HepG2 (cell line): ENCODE results near the gene SALL2. TPM values are rescaled to one million over a fixed set of nuclear protein-coding genes. Genes with fewer than 3 reads are reported as not detected.

Source experiments
- ARID4A ChIP-seq: sonication (generic); formaldehyde crosslinking; IDR thresholded peaks from 2 replicates; pipeline ENCODE4 v1.5.0; 2020; ENCODE audit warnings: mild to moderate bottlenecking, missing genetic modification reagents, borderline replicate concordance
- CAMTA2 ChIP-seq: sonication (generic); formaldehyde crosslinking; IDR thresholded peaks from 2 replicates; pipeline ENCODE4 v1.4.0; 2020; ENCODE audit warnings: mild to moderate bottlenecking, missing genetic modification reagents, borderline replicate concordance
- CSRNP2 ChIP-seq: sonication (generic); formaldehyde crosslinking; conservative IDR thresholded peaks from 2 replicates; pipeline ENCODE4 v1.8.0; 2022; ENCODE audit warnings: low read depth, missing genetic modification reagents
- GABPB1 ChIP-seq: IDR thresholded peaks from 2 replicates; pipeline ENCODE4 v1.6.1; 2016; ENCODE audit warnings: mild to moderate bottlenecking, missing genetic modification reagents, moderate library complexity, missing compliant biosample characterization
- MTF1 ChIP-seq: sonication (generic); formaldehyde crosslinking; IDR thresholded peaks from 2 replicates; pipeline ENCODE4 v1.5.0; 2020; ENCODE audit warnings: missing genetic modification reagents
- NFAT5 ChIP-seq: sonication (generic); formaldehyde crosslinking; IDR thresholded peaks from 2 replicates; pipeline ENCODE4 v1.4.0; 2020; ENCODE audit warnings: missing genetic modification reagents
- NFE2L1 ChIP-seq: sonication (generic); formaldehyde crosslinking; IDR thresholded peaks from 2 replicates; pipeline ENCODE4 v1.4.0; 2020; ENCODE audit warnings: missing genetic modification reagents, mild to moderate bottlenecking, borderline replicate concordance
- NR2F6 ChIP-seq, 2 experiments: IDR thresholded peaks; 2 replicates each; pipeline ENCODE4 v1.6.1; 2016; ENCODE audit warnings: antibody characterized with exemption in 1 of 2, mild to moderate bottlenecking in 1 of 2
- RBAK ChIP-seq: sonication (generic); formaldehyde crosslinking; IDR thresholded peaks from 2 replicates; pipeline ENCODE4 v1.5.1; 2020; ENCODE audit warnings: mild to moderate bottlenecking, missing genetic modification reagents
- ZFP62 ChIP-seq: sonication (generic); formaldehyde crosslinking; IDR thresholded peaks from 2 replicates; pipeline ENCODE4 v1.4.0; 2020; ENCODE audit warnings: missing genetic modification reagents
- ZNF225 ChIP-seq: sonication (generic); formaldehyde crosslinking; IDR thresholded peaks from 2 replicates; pipeline ENCODE4 v1.4.0; 2020; ENCODE audit warnings: mild to moderate bottlenecking, missing genetic modification reagents
- ZNF512B ChIP-seq: sonication (generic); formaldehyde crosslinking; IDR thresholded peaks from 2 replicates; pipeline ENCODE4 v1.5.1; 2020; ENCODE audit warnings: missing genetic modification reagents, mild to moderate bottlenecking, borderline replicate concordance
- polyA plus RNA-seq, 8 experiments: library from polyadenylated mRNA; depleted of rRNA in 3 of 8; stranded (reverse) in 7 of 8; unstranded in 1 of 8; fragments of >200 nt; fragmentation: Illumina TruSeq in 4 of 8; extraction: Trizol in 4 of 8; gene quantifications; 2 replicates each; pipeline versions ENCODE4 v1.2.1 to v1.2.3, GENCODE V29; 2011 to 2016; ENCODE audit warnings: low read depth in 4 of 8, missing spikeins in 1 of 8, mixed read lengths in 1 of 8; ENCODE audit not compliant: insufficient read depth in 1 of 8
- total RNA-seq, 5 experiments: library from RNA; depleted of rRNA; stranded (reverse); fragments of >200 nt; fragmentation: Illumina TruSeq; extraction: Trizol; gene quantifications; 2 replicates each; pipeline ENCODE4 v1.2.3, GENCODE V29; 2016; ENCODE audit warnings: low read depth in 1 of 5

SALL2 gene
- total and polyA plus RNA-seq, 2 of the 13 experiments (the other 11 are each of a cell fraction or from before 2014, with no cell fraction given), result 4.9 to 5.8 TPM

DNA sequence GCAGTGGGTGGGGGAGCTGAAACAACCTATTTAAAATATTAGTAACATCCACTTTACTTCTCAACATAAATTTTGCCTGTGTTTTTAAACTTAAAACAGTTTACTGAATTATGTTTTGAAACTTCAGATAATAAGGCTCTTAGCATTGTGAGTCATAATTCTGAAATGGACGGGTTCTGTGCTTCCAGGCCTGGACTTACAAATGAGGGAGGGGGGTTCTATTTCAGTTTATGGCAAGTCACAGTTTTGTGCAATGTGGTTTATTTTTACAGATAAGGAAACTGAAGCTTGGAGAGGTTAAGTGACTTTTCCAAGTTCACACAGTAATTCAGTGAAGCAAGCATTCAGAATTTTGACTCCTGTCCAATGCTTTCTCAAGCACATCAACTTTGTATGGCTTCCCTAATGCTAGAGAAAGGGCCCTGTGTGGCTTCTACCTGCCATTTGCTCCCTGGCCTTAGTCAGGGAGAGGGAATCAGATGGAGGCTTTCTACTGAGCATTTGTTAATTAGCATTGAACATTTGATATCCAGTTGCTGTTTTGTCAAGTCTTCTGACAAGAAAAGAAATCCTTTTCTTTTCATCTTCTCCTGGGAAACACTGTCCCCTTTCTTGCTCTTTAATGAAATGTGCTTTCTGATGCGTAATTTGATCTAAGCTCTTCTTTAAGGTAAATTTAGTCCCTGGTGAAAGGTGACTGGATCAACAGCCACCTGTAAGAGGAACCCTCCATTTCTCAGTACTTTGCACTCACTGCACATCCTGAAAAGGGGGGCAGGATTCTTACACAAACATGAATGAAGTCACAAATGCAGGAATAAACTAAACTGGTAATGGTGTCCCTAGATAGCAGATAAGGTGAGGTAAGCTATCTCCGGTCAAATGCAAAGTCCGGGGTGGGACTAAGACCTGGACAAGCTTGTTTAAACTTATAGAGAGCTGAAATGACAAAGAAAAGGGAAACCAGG is 2.5 kb upstream of the SALL2 start (continued):
- no peak for TF ChIP-seq NFAT5
- TF ChIP-seq ZNF512B, result no peak
- TF ChIP-seq CSRNP2, result no peak
- peak; percentile 37; the same call in 1 of the 2 replicates for TF ChIP-seq ARID4A (CRISPR knock-in tag)
- no peak for TF ChIP-seq CAMTA2 (CRISPR knock-in tag)
- no peak for TF ChIP-seq NFE2L1 (CRISPR knock-in tag)
- no peak for TF ChIP-seq ZNF225 (CRISPR knock-in tag)
- no peak; the same call in 1 of the 2 replicates for TF ChIP-seq RBAK (CRISPR knock-in tag)
- TF ChIP-seq NR2F6 (IDR thresholded peaks at IDR 0.05), result no peak; the same call in 1 of the 2 replicates
- peak; percentile 77 for TF ChIP-seq NR2F6 (CRISPR knock-in tag; IDR thresholded peaks at IDR 0.05)
- TF ChIP-seq MTF1, result no peak
- no peak for TF ChIP-seq ZFP62 (CRISPR knock-in tag)
- peak; percentile 20; the same call in 1 of the 2 replicates for TF ChIP-seq GABPB1 (CRISPR knock-in tag)
